Activated B cell treated with CpG ODN at 0.5 μM for 24 hours (primary cell): ENCODE data around the gene C1QTNF12. TPM values are rescaled to one million over a fixed set of nuclear protein-coding genes. Genes with fewer than 3 reads are reported as not detected.

ENCODE experiments used
- ATAC-seq: fragments of 200-7000 bp; cut with Tn5 transposase; one replicate; pipeline ENCODE4 v1.10.0; 2021; ENCODE audit warnings: low read depth, mild to moderate bottlenecking, moderate library complexity
- CTCF ChIA-PET: fragments of 350-600 bp; sonication (Branson Sonifier 250); formaldehyde crosslinking; loops from one replicate; lab custom pipeline; 2021; ENCODE audit warnings: antibody characterized with exemption; lab: Charles Lee
- POLR2A ChIA-PET: fragments of 350-600 bp; sonication (Branson Sonifier 250); formaldehyde crosslinking; loops from one replicate; lab custom pipeline; 2021; ENCODE audit warnings: antibody characterized with exemption; lab: Charles Lee
- DNase-seq: peaks from one replicate; pipeline ENCODE4 v3.0.0; 2022
- H3K27ac Mint-ChIP-seq: one replicate; pipeline ENCODE4 v1.8.0; 2020; ENCODE audit warnings: mixed read lengths
- H3K27me3 Mint-ChIP-seq: one replicate; pipeline ENCODE4 v1.8.0; 2021; ENCODE audit warnings: mixed read lengths
- H3K36me3 Mint-ChIP-seq: one replicate; pipeline ENCODE4 v1.8.0; 2021; ENCODE audit warnings: low read depth, mixed read lengths
- H3K4me1 Mint-ChIP-seq: one replicate; pipeline ENCODE4 v1.8.0; 2021; ENCODE audit warnings: mixed read lengths
- H3K4me3 Mint-ChIP-seq: one replicate; pipeline ENCODE4 v1.8.0; 2020; ENCODE audit warnings: mild to moderate bottlenecking, mixed read lengths
- H3K9me3 Mint-ChIP-seq: one replicate; pipeline ENCODE4 v1.8.0; 2020; ENCODE audit warnings: mixed read lengths
- CTCF ChIP-seq: fragments of 200-600 bp; IDR thresholded peaks from one replicate; pipeline ENCODE4 v1.8.0; 2022; ENCODE audit warnings: antibody characterized with exemption, mild to moderate bottlenecking
- intact Hi-C: fragments of 100-400 bp; cut with micrococcal nuclease; formaldehyde crosslinking; loops from one replicate; pipeline ENCODE4 v1.15.1; 2024
- total RNA-seq: library from RNA; stranded (reverse); gene quantifications from 2 replicates; pipeline ENCODE4 v1.2.3, GENCODE V29; 2022

The C1QTNF12 gene
- total RNA-seq, 1 donor from 2014 or later: 2.5 TPM

GRCh38 chr1:1285102-1285571, 38.6 kb upstream of the C1QTNF12 start:
- Mint-ChIP-seq H3K27me3 (peaks cover 1% of the 10 kb centered on the region), H3K4me3 (no peak overlapping the region), H3K27ac (no peak overlapping the region), H3K36me3 (no peaks in the 10 kb centered on the region), H3K9me3 (no peaks in the 10 kb centered on the region), H3K4me1 (peaks cover 6% of the 10 kb centered on the region)
- no peak for DNase-seq
- TF ChIP-seq CTCF: no peak
- ATAC-seq: no peak
- CTCF ChIA-PET: no interaction called here
- POLR2A ChIA-PET: no interaction called here
- intact Hi-C loops: no loop called here

DNA sequence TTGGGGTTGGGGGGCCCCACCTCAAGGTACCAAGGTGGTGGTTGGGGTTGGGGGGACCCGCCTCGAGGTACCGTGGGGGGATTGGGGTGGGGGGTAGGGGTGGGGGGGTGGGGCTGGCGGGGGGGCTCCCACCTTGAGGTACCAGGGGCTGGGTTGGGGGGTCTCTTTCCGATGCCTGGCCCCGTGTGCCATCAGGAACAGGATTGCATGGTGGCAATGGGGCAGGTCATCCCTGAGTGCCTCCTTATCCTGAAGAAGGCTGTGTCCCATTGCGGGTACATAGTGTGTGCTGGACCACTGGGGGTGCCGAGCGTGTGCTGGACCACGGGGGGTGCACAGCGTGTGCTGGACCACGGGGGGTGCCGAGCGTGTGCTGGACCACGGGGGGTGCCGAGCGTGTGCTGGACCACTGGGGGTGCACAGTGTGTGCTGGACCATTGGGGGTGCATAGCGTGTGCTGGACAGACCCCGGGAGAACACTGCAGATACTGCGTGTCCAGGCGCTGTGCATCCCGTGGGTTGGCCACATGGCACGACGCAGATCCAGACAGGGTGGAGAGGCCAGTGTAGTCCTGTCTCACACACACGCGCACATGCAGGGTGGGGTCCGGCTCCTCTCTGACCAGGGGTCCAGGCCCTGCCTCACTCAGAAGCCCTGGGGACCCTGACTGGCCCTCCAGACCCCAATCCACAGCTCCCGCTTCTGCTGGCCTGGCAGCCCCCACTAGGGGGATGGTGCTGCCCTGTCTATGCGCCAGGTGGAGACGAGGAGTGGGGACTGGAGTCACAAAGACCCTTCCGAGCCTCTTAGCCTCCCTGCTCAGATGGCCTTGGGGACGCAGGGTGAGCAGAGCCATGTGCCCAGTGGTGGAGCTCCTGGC, 37.9 kb upstream of the C1QTNF12 start:
- DNase-seq (no peak), ATAC-seq (no peak)
- CTCF ChIA-PET: no interaction called here
- no peaks in the 10 kb centered on the region for H3K36me3 Mint-ChIP-seq
- H3K27ac Mint-ChIP-seq: no peak overlapping the region
- POLR2A ChIA-PET: interaction anchor here (0.8 kb wide), 1 partner anchor 301 kb away, joined by 3 read pairs; no protein-coding TSS in a partner anchor
- peaks cover 4% of the 10 kb centered on the region for H3K4me1 Mint-ChIP-seq
- intact Hi-C loops: no loop called here
- H3K4me3 Mint-ChIP-seq: no peak overlapping the region
- H3K9me3 Mint-ChIP-seq: no peaks in the 10 kb centered on the region
- no peaks in the 10 kb centered on the region for H3K27me3 Mint-ChIP-seq
- no peak for TF ChIP-seq CTCF

DNA sequence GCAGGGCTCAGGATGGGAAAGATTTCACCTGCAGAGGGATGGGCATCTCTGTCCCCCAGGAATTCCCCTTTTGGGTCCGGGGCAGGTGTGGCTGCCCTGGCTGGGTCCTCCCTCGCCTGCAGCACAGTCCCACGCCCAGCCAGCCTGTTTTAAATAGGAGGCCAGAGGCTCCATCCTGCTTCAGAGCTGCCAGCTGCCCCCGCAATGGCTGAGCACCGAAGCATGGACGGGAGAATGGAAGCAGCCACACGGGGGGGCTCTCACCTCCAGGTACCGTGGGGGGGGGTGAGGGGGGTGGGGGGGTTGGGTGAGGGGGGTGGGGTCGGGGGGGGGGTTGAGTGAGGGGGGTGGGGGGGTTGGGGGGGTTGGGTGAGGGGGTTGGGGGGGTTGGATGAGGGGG, 37.3 kb upstream of the C1QTNF12 start:
- DNase-seq: no peak
- H3K4me1 Mint-ChIP-seq: peaks cover 4% of the 10 kb centered on the region
- POLR2A ChIA-PET: interaction anchor here (0.8 kb wide), 1 partner anchor 301 kb away, joined by 3 read pairs; no protein-coding TSS in a partner anchor
- intact Hi-C loops: no loop called here
- H3K27ac Mint-ChIP-seq: no peak overlapping the region
- H3K9me3 Mint-ChIP-seq: no peaks in the 10 kb centered on the region
- CTCF ChIA-PET: no interaction called here
- H3K4me3 Mint-ChIP-seq: no peak overlapping the region
- TF ChIP-seq CTCF: no peak
- H3K27me3 Mint-ChIP-seq: no peaks in the 10 kb centered on the region
- H3K36me3 Mint-ChIP-seq: no peaks in the 10 kb centered on the region
- peak; percentile 49 for ATAC-seq

- DNase-seq (no peak), ATAC-seq (no peak)
- intact Hi-C loops: no loop called here
- ChIA-PET CTCF (no interaction called here), POLR2A (interaction anchor here (0.7 kb wide), 1 partner anchor 826 kb away, joined by 3 read pairs; no protein-coding TSS in a partner anchor)
- Mint-ChIP-seq H3K4me3 (no peak overlapping the region), H3K36me3 (no peaks in the 10 kb centered on the region), H3K9me3 (no peaks in the 10 kb centered on the region), H3K4me1 (peaks cover 4% of the 10 kb centered on the region), H3K27ac (no peak overlapping the region), H3K27me3 (no peaks in the 10 kb centered on the region)
- TF ChIP-seq CTCF: no peak
These were observed 36.5 kb upstream of the C1QTNF12 start for GRCh38 chr1:1282998-1283397.

- Mint-ChIP-seq H3K4me3 (no peak overlapping the region), H3K36me3 (no peaks in the 10 kb centered on the region), H3K27ac (no peak overlapping the region), H3K27me3 (no peaks in the 10 kb centered on the region), H3K9me3 (no peaks in the 10 kb centered on the region), H3K4me1 (peaks cover 4% of the 10 kb centered on the region)
- ChIA-PET POLR2A (no interaction called here), CTCF (no interaction called here)
- no peak for TF ChIP-seq CTCF
- DNase-seq (no peak), ATAC-seq (no peak)
- intact Hi-C loops: no loop called here
These were observed 35.2 kb upstream of the C1QTNF12 start for GRCh38 chr1:1281533-1282321.
